SU-DHL-6 (cell line): Measurements from ENCODE around the gene OXA1L.

Experiments used
- CTCF ChIP-seq: fragments of 200-600 bp; sonication (generic); IDR thresholded peaks from one replicate; pipeline ENCODE4 v1.5.1; 2017; ENCODE audit warnings: antibody characterized with exemption, mild to moderate bottlenecking, low read length, moderate library complexity; ENCODE audit not compliant: insufficient read depth, poor library complexity, severe bottlenecking
- EZH2phosphoT487 ChIP-seq: fragments of 200-600 bp; sonication (generic), shearing (Covaris generic); conservative IDR thresholded peaks from 2 replicates; pipeline ENCODE4 v1.6.1; 2018; ENCODE audit warnings: mild to moderate bottlenecking, antibody characterized with exemption, low read length, moderate library complexity, mixed read lengths

GRCh38 chr14:22814941-22815713 is 48.6 kb downstream of the OXA1L start, which contains the start of gene SLC7A7:
- TF ChIP-seq CTCF = no peak
- no peak for TF ChIP-seq EZH2phosphoT487
